ENCODE measurements around the gene POLR2A. TPM values are rescaled to one million over a fixed set of nuclear protein-coding genes. Genes with fewer than 3 reads are reported as not detected.

The POLR2A gene
- total RNA-seq, 1 donor from 2014 or later = 204 TPM

DNA sequence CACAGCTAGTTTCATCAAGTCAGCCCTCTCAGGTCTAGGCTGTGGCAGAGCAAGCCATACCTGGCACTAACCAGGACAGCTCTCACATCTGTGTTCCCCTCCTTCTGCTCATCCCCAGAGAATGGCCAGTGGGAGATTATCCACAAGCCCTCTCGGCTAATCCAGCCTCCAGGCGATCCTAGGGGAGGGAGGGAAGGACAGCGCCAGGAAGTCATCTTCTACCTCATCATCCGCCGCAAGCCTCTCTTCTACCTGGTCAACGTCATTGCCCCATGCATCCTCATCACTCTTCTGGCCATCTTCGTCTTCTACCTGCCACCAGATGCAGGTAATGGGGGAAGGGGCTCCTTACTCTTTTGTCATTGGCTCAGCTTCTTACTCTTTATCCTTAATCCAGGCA, 35.7 kb upstream of the POLR2A start:
- no peak for DNase-seq (ENCODE audit: low spot score in 2 of 2, unreplicated experiment in 2 of 2)
- Mint-ChIP-seq H3K27me3 (ENCODE audit: low read depth) (peaks cover 21% of the 10 kb centered on the region), H3K36me3 (peaks cover 11% of the 10 kb centered on the region), H3K9me3 (no peaks in the 10 kb centered on the region), H3K4me3 (no peak overlapping the region), H3K27ac (no peak overlapping the region), H3K4me1 (peaks cover 22% of the 10 kb centered on the region)
- TF ChIP-seq CTCF (IDR thresholded peaks at IDR 0.05; ENCODE audit: unreplicated experiment) = no peak

- Mint-ChIP-seq H3K27ac (peak overlapping the region; percentile 52), H3K9me3 (no peaks in the 10 kb centered on the region), H3K4me3 (no peak overlapping the region)
Measured at GRCh38 chr17:7459961-7460545, 24.1 kb upstream of the POLR2A start.

DNA sequence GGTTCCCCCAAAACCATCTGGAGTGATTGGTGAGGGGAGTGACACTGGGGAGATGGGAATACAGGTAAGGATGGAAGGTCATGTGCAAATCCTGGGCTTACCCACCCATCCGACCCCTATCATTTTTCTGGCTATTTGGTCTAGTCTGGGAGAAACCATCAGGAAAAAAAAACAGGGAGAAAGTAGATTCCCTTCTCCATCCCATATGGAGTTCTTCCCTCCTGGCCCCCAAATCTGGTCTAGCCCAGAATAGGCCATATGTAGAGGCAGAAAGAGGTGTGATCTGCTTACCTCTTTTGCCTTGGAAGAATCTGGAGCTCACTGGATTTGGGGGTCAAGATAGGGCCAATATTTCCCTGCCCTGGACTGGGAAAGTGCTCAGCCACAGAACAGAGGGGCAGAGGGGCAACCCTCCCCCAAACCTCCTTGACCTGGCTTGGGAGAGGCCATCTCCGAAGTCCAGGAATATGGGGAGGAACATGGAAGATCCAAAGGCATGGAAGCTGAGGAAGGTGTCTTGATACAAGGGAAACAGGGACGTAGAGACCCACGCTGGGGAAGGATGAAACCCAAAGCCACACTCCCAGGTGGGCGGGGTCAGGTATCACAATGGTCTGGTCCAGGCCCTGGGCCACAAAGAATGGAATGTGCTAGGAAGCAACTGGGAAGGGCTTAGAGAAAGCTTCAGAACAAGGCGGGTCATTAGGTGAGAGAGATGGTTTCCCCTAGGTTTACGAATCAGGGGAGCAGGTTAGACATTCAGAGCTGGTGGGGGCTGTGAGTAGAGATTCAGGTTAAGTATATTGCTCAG, 23.1 kb upstream of the POLR2A start:
- Mint-ChIP-seq H3K27ac (no peak overlapping the region), H3K9me3 (no peaks in the 10 kb centered on the region), H3K36me3 (peaks cover 15% of the 10 kb centered on the region), H3K27me3 (ENCODE audit: low read depth) (no peaks in the 10 kb centered on the region), H3K4me1 (peaks cover 3% of the 10 kb centered on the region), H3K4me3 (no peak overlapping the region)
- no peak for DNase-seq (ENCODE audit: low spot score in 2 of 2, unreplicated experiment in 2 of 2)
- no peak for TF ChIP-seq CTCF (IDR thresholded peaks at IDR 0.05; ENCODE audit: unreplicated experiment)

More at GRCh38 chr17:7459961-7460545, 24.1 kb upstream of the POLR2A start:
- DNase-seq (ENCODE audit: low spot score in 2 of 2, unreplicated experiment in 2 of 2) = no peak
- peaks cover 8% of the 10 kb centered on the region for H3K4me1 Mint-ChIP-seq
- peaks cover 13% of the 10 kb centered on the region for H3K36me3 Mint-ChIP-seq
- no peak for TF ChIP-seq CTCF (IDR thresholded peaks at IDR 0.05; ENCODE audit: unreplicated experiment)
- no peaks in the 10 kb centered on the region for H3K27me3 Mint-ChIP-seq (ENCODE audit: low read depth)

DNA sequence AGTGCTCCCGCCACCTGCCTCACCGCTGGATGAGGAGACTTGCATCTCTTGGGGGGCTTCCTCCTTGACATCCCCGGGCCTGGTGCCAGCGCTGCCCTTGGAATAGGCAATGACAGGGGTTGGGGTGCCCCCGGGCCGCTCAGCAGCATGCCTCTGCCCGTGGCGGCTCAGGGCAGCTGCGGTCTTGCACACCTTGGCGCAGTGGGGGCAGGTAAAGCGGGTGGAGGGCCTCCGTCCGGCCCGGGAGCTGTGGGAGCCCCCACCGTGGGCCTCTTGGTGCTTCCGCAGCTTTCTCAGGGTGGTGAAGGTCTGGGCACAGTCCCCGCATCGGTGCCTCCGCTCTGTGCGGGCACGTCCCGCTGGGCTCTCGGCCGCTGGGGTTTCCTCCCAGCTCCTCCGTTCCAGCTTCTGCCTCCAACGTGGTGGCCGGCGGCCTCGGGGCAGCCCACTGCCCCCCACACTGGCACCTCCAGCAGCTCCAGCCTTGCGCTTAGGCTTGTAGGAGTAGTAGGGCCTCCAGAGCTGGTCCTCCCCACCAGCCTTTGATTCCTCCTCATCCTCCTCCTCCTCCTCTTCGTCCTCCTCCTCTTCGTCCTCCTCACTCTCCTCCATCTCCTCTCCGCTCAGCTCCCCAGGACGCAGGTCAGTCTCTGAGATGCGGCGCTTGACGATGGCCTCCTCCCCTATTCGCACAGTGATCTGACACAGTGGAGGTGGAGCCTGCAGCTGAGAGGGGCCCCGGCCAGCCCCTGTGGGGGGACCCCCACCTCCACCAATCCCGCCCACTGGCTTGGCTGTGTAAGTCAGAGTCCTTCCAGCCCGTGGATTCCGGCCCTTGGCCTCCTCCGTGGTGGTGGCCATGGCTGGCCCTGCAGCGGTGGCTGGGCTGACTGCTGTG, 21.4 kb upstream of the POLR2A start:
- Mint-ChIP-seq H3K9me3 (no peaks in the 10 kb centered on the region), H3K27me3 (ENCODE audit: low read depth) (no peaks in the 10 kb centered on the region), H3K27ac (no peak overlapping the region), H3K36me3 (peaks cover 18% of the 10 kb centered on the region), H3K4me1 (peaks cover 9% of the 10 kb centered on the region), H3K4me3 (no peak overlapping the region)
- no peak for TF ChIP-seq CTCF (IDR thresholded peaks at IDR 0.05; ENCODE audit: unreplicated experiment)
- no peak for DNase-seq (ENCODE audit: low spot score in 2 of 2, unreplicated experiment in 2 of 2)

DNA sequence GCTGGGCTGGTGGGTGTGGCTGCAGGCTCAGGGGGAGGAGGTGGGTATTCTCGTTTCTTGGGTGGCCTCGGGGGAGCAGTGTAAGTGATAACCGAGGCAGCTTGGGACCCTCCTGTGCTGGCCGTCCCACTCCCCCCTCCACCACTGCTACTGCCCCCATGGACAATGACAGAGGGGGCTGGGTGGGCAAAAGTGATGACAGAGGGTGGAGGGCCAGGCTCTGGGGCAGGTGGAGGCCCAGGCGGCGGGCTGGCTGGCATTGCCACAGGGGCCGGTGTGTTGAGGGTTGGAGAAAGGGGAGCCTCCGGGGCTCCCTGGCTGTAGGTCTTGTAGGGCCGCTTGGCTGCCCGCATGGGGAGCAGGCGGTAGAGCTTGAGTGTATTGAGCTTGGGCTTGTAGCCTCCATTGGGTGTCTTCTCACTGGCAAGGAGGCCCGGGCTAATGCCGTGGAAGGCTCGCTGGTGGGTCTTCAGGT, 20.8 kb upstream of the POLR2A start:
- DNase-seq (ENCODE audit: low spot score in 2 of 2, unreplicated experiment in 2 of 2) = no peak
- Mint-ChIP-seq H3K27ac (no peak overlapping the region), H3K9me3 (no peaks in the 10 kb centered on the region), H3K36me3 (peaks cover 20% of the 10 kb centered on the region), H3K4me3 (no peak overlapping the region), H3K27me3 (ENCODE audit: low read depth) (no peaks in the 10 kb centered on the region), H3K4me1 (peaks cover 9% of the 10 kb centered on the region)
- TF ChIP-seq CTCF (IDR thresholded peaks at IDR 0.05; ENCODE audit: unreplicated experiment) = no peak

Measured in mesothelial cell of epicardium (in vitro differentiated cells).